Activated T-cell treated with anti-CD3 and anti-CD28 coated beads for 48 hours (primary cell): ENCODE results near the gene RAB7B.
A peak's percentile ranks its signal among the peaks of the same experiment; 100 is the strongest.
"Not testable (repeated sequence)": the region's sequence is repeated elsewhere in the genome, so short reads cannot be mapped to it uniquely, and the experiment has no call there.

ENCODE experiments used
- DNase-seq: peaks from one replicate; pipeline ENCODE4 v3.0.0-alpha.2; 2020; ENCODE audit warnings: low read depth

Gene RAB7B

GRCh38 chr1:205996641-205997040 is 6.6 kb downstream of the RAB7B start:
- DNase-seq = not testable (repeated sequence)

- no peak for DNase-seq
These were observed 8.8 kb downstream of the RAB7B start for GRCh38 chr1:205994346-205994745.

GRCh38 chr1:205993068-205993467 is 10.1 kb downstream of the RAB7B start:
- DNase-seq = no peak

- DNase-seq = no peak
These were observed 10.8 kb downstream of the RAB7B start for GRCh38 chr1:205992218-205992882.

GRCh38 chr1:205991237-205991636 is 12.0 kb downstream of the RAB7B start:
- no peak for DNase-seq

GRCh38 chr1:205990226-205990625 is 13.0 kb downstream of the RAB7B start:
- no peak for DNase-seq

- no peak for DNase-seq
These were observed 13.4 kb downstream of the RAB7B start for GRCh38 chr1:205989786-205990185.

- DNase-seq = no peak
These were observed 14.6 kb downstream of the RAB7B start for GRCh38 chr1:205988585-205988995.

- DNase-seq = no peak
These were observed 16.3 kb downstream of the RAB7B start for GRCh38 chr1:205986861-205987260.

- no peak for DNase-seq
These were observed 16.9 kb downstream of the RAB7B start for GRCh38 chr1:205986292-205986691.

- DNase-seq = no peak
These were observed 17.7 kb downstream of the RAB7B start for GRCh38 chr1:205985330-205986005.

- no peak for DNase-seq
These were observed 19.1 kb downstream of the RAB7B start for GRCh38 chr1:205983925-205984725.

GRCh38 chr1:205981257-205981656 is 21.9 kb downstream of the RAB7B start:
- no peak for DNase-seq

GRCh38 chr1:205980237-205980870 is 22.8 kb downstream of the RAB7B start:
- DNase-seq = no peak

- DNase-seq = no peak
These were observed 23.9 kb downstream of the RAB7B start for GRCh38 chr1:205979301-205979700.

GRCh38 chr1:205978676-205979075 is 24.5 kb downstream of the RAB7B start:
- no peak for DNase-seq

GRCh38 chr1:205977402-205978014 is 25.7 kb downstream of the RAB7B start:
- DNase-seq = peak; percentile 68

- no peak for DNase-seq
These were observed 26.3 kb downstream of the RAB7B start for GRCh38 chr1:205976708-205977401.

- no peak for DNase-seq
These were observed 27.2 kb downstream of the RAB7B start for GRCh38 chr1:205976036-205976435.

GRCh38 chr1:205975387-205975998 is 27.7 kb downstream of the RAB7B start:
- DNase-seq = no peak

GRCh38 chr1:205974712-205975111 is 28.5 kb downstream of the RAB7B start:
- no peak for DNase-seq
